ENCODE data around the gene FAM174A. TPM values are rescaled to one million over a fixed set of nuclear protein-coding genes. Genes with fewer than 3 reads are reported as not detected.

FAM174A gene
- total and polyA plus RNA-seq, 2 donors (not counting 1 experiment from before 2014, with no cell fraction given), result 4.3 to 6.1 TPM

DNA sequence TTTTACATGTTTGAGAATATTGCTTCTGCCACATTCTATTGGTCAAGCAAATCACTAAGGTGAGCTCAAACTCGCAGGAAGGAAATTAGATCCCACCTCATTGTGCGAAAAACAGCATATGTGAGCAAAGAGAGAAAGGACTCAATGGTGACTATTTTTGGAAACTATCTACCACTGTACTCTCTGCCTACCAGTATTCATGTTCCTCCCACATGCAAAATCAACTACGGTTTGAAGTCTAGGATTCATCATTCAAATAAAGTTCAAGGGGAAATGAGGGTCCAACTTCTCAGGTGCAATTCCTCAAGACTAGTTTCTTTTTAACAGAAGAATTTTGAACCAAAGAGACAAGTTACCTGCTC is 60.6 kb downstream of the FAM174A start:
- Histone ChIP-seq H3K36me3 (replicated peaks in 1 of 2; ENCODE audit: control extremely low read depth in 1 of 2, control insufficient read depth in 1 of 2, extremely low read depth in 1 of 2, insufficient read depth in 2 of 2, low read length in 1 of 2) (no peaks in the 10 kb centered on the region), H4K20me1 (ENCODE audit: control insufficient read depth, insufficient read depth, low read length, poor library complexity, severe bottlenecking) (no peaks in the 10 kb centered on the region), H3K9ac (ENCODE audit: low read length) (no peak overlapping the region), H3K4me1 (ENCODE audit: control insufficient read depth in 2 of 2, insufficient read depth in 2 of 2, low read length in 2 of 2) (no peaks in the 10 kb centered on the region), H3K79me2 (ENCODE audit: control insufficient read depth, insufficient read depth, low read length) (no peaks in the 10 kb centered on the region), H3K4me3 (ENCODE audit: control extremely low read depth in 1 of 5, extremely low read depth in 1 of 5, insufficient read depth in 1 of 5, low read depth in 2 of 5, low read length in 4 of 5) (no peak overlapping the region), H2AFZ (ENCODE audit: insufficient read depth, low read depth, low read length, poor library complexity, severe bottlenecking) (no peak overlapping the region), H3K4me2 (replicated peaks; ENCODE audit: low read depth, low read length, poor library complexity, severe bottlenecking) (no peak overlapping the region), H3K27me3 (replicated peaks in 1 of 4; ENCODE audit: control extremely low read depth in 1 of 4, control insufficient read depth in 3 of 4, insufficient read depth in 4 of 4, low read length in 3 of 4) (no peaks in the 10 kb centered on the region), H3K9me3 (ENCODE audit: control extremely low read depth in 1 of 3, control insufficient read depth in 2 of 3, insufficient read depth in 1 of 3, low read length in 2 of 3) (no peaks in the 10 kb centered on the region), H3K27ac (ENCODE audit: low read length in 2 of 2) (no peak overlapping the region)
- ChIA-PET POLR2A (no interaction called here), CTCF (no interaction called here)
- Mint-ChIP-seq H3K4me1 (no peaks in the 10 kb centered on the region), H3K27me3 (no peaks in the 10 kb centered on the region), H3K4me3 (no peak overlapping the region), H3K27ac (no peak overlapping the region), H3K9me3 (ENCODE audit: insufficient read depth) (no peaks in the 10 kb centered on the region)
- intact Hi-C loops (cut with micrococcal nuclease), result no loop called here
- ATAC-seq (ENCODE audit: low read depth), result no peak
- TF ChIP-seq EZH2 (IDR thresholded peaks at IDR 0.05; ENCODE audit: borderline replicate concordance, insufficient read depth, low read depth, low read length, poor library complexity, severe bottlenecking), result no peak
- TF ChIP-seq, protein P1, sequence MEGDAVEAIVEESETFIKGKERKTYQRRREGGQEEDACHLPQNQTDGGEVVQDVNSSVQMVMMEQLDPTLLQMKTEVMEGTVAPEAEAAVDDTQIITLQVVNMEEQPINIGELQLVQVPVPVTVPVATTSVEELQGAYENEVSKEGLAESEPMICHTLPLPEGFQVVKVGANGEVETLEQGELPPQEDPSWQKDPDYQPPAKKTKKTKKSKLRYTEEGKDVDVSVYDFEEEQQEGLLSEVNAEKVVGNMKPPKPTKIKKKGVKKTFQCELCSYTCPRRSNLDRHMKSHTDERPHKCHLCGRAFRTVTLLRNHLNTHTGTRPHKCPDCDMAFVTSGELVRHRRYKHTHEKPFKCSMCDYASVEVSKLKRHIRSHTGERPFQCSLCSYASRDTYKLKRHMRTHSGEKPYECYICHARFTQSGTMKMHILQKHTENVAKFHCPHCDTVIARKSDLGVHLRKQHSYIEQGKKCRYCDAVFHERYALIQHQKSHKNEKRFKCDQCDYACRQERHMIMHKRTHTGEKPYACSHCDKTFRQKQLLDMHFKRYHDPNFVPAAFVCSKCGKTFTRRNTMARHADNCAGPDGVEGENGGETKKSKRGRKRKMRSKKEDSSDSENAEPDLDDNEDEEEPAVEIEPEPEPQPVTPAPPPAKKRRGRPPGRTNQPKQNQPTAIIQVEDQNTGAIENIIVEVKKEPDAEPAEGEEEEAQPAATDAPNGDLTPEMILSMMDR (IDR thresholded peaks at IDR 0.05), result no peak
- WGBS (ENCODE audit: insufficient coverage), result 100% methylated on average over 1 of the region's 3 CpGs
- no peak for DNase-seq

DNA sequence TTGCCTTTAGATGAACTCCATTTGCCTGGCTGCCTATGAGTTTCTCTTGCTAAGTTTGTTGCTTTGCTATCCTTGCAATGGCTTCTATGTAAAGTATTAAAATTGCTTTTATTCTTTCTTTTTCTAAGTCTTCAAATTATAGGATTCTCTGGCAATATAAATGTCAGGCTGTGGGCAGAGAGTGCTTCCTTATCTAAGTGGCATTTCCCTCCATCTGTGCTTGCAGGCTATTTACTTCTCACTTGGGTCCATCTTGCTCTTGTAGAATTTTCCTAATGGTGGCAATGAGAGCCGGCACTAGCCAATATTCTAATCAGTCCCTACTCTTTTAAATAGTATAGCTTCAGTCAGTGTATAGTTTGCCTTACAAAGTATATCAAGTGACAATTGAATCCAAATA is 63.3 kb downstream of the FAM174A start:
- no CpG with 5 or more reads among the region's 1 CpG for WGBS (ENCODE audit: insufficient coverage)
- H3K27me3 Mint-ChIP-seq, result no peaks in the 10 kb centered on the region
- H3K27me3 ChIP-seq (replicated peaks in 1 of 4; ENCODE audit: control extremely low read depth in 1 of 4, control insufficient read depth in 3 of 4, insufficient read depth in 4 of 4, low read length in 3 of 4), result no peaks in the 10 kb centered on the region
- H3K9me3 ChIP-seq (ENCODE audit: control extremely low read depth in 1 of 3, control insufficient read depth in 2 of 3, insufficient read depth in 1 of 3, low read length in 2 of 3), result no peaks in the 10 kb centered on the region
- no peaks in the 10 kb centered on the region for H3K4me1 Mint-ChIP-seq
- no peaks in the 10 kb centered on the region for H3K36me3 ChIP-seq (replicated peaks in 1 of 2; ENCODE audit: control extremely low read depth in 1 of 2, control insufficient read depth in 1 of 2, extremely low read depth in 1 of 2, insufficient read depth in 2 of 2, low read length in 1 of 2)
- no peak overlapping the region for H3K4me3 Mint-ChIP-seq
- no peaks in the 10 kb centered on the region for H4K20me1 ChIP-seq (ENCODE audit: control insufficient read depth, insufficient read depth, low read length, poor library complexity, severe bottlenecking)
- no peak overlapping the region for H3K4me3 ChIP-seq (ENCODE audit: control extremely low read depth in 1 of 5, extremely low read depth in 1 of 5, insufficient read depth in 1 of 5, low read depth in 2 of 5, low read length in 4 of 5)
- no peak overlapping the region for H3K9ac ChIP-seq (ENCODE audit: low read length)
- intact Hi-C loops (cut with micrococcal nuclease), result no loop called here
- no peak overlapping the region for H3K4me2 ChIP-seq (replicated peaks; ENCODE audit: low read depth, low read length, poor library complexity, severe bottlenecking)
- H3K9me3 Mint-ChIP-seq (ENCODE audit: insufficient read depth), result no peaks in the 10 kb centered on the region
- ChIA-PET CTCF (no interaction called here), POLR2A (no interaction called here)
- H3K4me1 ChIP-seq (ENCODE audit: control insufficient read depth in 2 of 2, insufficient read depth in 2 of 2, low read length in 2 of 2), result no peaks in the 10 kb centered on the region
- ATAC-seq (ENCODE audit: low read depth) (no peak), DNase-seq (no peak)
- no peak overlapping the region for H3K27ac Mint-ChIP-seq
- H2AFZ ChIP-seq (ENCODE audit: insufficient read depth, low read depth, low read length, poor library complexity, severe bottlenecking), result no peak overlapping the region
- no peak for TF ChIP-seq EZH2 (IDR thresholded peaks at IDR 0.05; ENCODE audit: borderline replicate concordance, insufficient read depth, low read depth, low read length, poor library complexity, severe bottlenecking)
- TF ChIP-seq, protein P1 (IDR thresholded peaks at IDR 0.05), result no peak
- H3K27ac ChIP-seq (ENCODE audit: low read length in 2 of 2), result no peak overlapping the region
- H3K79me2 ChIP-seq (ENCODE audit: control insufficient read depth, insufficient read depth, low read length), result no peaks in the 10 kb centered on the region

All from B cell (primary cell).